OCI-LY3 (cell line): ENCODE measurements around the gene TH.

Experiments used
- H2AFZ ChIP-seq: fragments of 200-600, 300-600 bp; shearing (Covaris generic); 2 replicates; pipeline ENCODE4 v1.6.0; 2014; ENCODE audit warnings: antibody characterized with exemption, low read depth, low read length
- H3K27ac ChIP-seq: fragments of 200-600, 300-600 bp; sonication (generic); 2 replicates; pipeline ENCODE4 v1.5.1; 2014; ENCODE audit warnings: mild to moderate bottlenecking, low read length, moderate library complexity, mixed read lengths
- H3K27me3 ChIP-seq: fragments of 200-600, 300-600 bp; sonication (generic); 2 replicates; pipeline ENCODE4 v1.6.1; 2014; ENCODE audit warnings: low read depth, low read length, mixed read lengths
- H3K36me3 ChIP-seq: fragments of 200-600, 300-600 bp; sonication (generic); replicated peaks from 2 replicates; pipeline ENCODE3; 2014; ENCODE audit warnings: low read depth, low read length, mixed read lengths
- H3K4me1 ChIP-seq: fragments of 300-600, 200-600 bp; sonication (generic); 2 replicates; pipeline ENCODE4 v1.6.1; 2014; ENCODE audit warnings: low read length, mixed read lengths
- H3K4me2 ChIP-seq: fragments of 200-600, 300-600 bp; sonication (generic); 2 replicates; pipeline ENCODE4 v1.6.1; 2014; ENCODE audit warnings: low read length, mixed read lengths
- H3K4me3 ChIP-seq: fragments of 300-600, 200-600 bp; sonication (generic); 2 replicates; pipeline ENCODE4 v1.5.1; 2014; ENCODE audit warnings: antibody characterized with exemption, mild to moderate bottlenecking, low read length, moderate library complexity
- H3K79me2 ChIP-seq: fragments of 300-600, 200-600 bp; shearing (Covaris generic); 2 replicates; pipeline ENCODE4 v1.6.1; 2014; ENCODE audit warnings: mild to moderate bottlenecking, low read length, mixed read lengths
- H3K9ac ChIP-seq: fragments of 300-600, 200-600 bp; shearing (Covaris generic); 2 replicates; pipeline ENCODE4 v1.6.0; 2014; ENCODE audit warnings: mild to moderate bottlenecking, low read length, moderate library complexity
- H3K9me3 ChIP-seq: fragments of 200-600, 300-600 bp; shearing (Covaris generic); 2 replicates; pipeline ENCODE4 v1.6.1; 2014; ENCODE audit warnings: low read length, mixed read lengths; ENCODE audit not compliant: insufficient read depth
- H4K20me1 ChIP-seq: fragments of 200-600, 300-600 bp; sonication (generic); 2 replicates; pipeline ENCODE4 v1.6.1; 2016; ENCODE audit warnings: low read length, mixed read lengths; ENCODE audit not compliant: insufficient read depth
- EZH2phosphoT487 ChIP-seq: fragments of 200-600 bp; shearing (Covaris generic); IDR thresholded peaks from 2 replicates; pipeline ENCODE4 v1.6.1; 2018; ENCODE audit warnings: antibody characterized with exemption, mixed run types, low read depth
- TF ChIP-seq, protein P1 (sequence below): fragments of 200-600, 300-600 bp; sonication (generic); IDR thresholded peaks from 2 replicates; pipeline ENCODE4 v1.5.1; 2014; ENCODE audit warnings: antibody characterized with exemption, low read length, low read depth

Gene TH

DNA sequence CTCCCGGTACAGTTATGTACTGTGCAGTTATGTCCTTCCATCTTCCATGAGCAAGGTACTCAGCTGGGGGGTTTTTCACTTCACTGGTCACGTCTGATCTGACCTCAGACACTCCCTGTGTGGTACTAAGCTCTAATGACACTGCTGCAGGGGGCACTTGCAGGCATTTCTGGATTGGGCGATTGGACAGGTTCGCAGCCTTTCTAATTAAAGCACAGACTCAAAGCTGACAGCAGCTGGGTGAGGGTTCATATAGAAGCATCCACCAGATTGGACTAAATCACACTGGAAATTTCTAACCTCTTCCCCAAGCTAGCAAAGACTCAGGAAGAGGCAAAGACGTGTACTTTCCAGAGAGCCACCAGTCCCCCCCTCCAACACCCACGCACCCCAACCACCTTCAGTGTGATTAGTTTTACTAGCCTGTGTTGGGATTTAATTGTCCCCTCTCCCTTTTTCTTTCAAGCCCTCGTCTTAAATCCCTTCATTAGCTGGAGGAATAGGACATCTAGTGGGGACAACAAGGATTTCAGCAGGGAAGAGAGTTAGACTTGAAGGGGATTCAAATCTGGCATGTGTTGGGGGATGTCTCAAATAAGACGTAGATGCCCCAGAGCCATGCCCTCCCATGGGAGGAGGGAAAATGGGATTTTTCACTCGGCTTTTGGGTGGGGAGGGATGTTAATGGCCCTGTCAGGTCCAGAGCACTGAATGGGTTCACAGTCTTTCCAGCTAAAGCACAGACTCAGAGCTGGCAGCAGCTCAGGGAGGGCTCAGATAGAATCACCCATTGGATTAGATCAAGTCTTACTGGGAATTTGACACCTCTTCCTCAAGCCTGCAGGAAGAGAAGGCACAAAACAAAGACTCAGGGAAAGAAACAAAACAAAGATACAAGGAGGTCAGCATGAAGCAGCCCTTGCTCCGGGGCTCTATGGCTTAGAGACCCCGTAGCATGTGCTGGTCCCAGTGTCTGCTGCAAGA is 21.5 kb downstream of the TH start:
- H3K9ac ChIP-seq = no peak overlapping the region
- no peaks in the 10 kb centered on the region for H3K36me3 ChIP-seq
- H3K27me3 ChIP-seq = peaks cover 58% of the 10 kb centered on the region
- no peak overlapping the region for H3K4me2 ChIP-seq
- H2AFZ ChIP-seq = no peak overlapping the region
- H3K9me3 ChIP-seq = no peaks in the 10 kb centered on the region
- no peaks in the 10 kb centered on the region for H4K20me1 ChIP-seq
- H3K79me2 ChIP-seq = no peaks in the 10 kb centered on the region
- peaks cover 3% of the 10 kb centered on the region; the same call in 1 of the 2 replicates for H3K4me1 ChIP-seq
- no peak overlapping the region for H3K4me3 ChIP-seq
- no peak overlapping the region for H3K27ac ChIP-seq
- no peak for TF ChIP-seq EZH2phosphoT487
- TF ChIP-seq, protein P1, sequence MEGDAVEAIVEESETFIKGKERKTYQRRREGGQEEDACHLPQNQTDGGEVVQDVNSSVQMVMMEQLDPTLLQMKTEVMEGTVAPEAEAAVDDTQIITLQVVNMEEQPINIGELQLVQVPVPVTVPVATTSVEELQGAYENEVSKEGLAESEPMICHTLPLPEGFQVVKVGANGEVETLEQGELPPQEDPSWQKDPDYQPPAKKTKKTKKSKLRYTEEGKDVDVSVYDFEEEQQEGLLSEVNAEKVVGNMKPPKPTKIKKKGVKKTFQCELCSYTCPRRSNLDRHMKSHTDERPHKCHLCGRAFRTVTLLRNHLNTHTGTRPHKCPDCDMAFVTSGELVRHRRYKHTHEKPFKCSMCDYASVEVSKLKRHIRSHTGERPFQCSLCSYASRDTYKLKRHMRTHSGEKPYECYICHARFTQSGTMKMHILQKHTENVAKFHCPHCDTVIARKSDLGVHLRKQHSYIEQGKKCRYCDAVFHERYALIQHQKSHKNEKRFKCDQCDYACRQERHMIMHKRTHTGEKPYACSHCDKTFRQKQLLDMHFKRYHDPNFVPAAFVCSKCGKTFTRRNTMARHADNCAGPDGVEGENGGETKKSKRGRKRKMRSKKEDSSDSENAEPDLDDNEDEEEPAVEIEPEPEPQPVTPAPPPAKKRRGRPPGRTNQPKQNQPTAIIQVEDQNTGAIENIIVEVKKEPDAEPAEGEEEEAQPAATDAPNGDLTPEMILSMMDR = peak; percentile 57

DNA sequence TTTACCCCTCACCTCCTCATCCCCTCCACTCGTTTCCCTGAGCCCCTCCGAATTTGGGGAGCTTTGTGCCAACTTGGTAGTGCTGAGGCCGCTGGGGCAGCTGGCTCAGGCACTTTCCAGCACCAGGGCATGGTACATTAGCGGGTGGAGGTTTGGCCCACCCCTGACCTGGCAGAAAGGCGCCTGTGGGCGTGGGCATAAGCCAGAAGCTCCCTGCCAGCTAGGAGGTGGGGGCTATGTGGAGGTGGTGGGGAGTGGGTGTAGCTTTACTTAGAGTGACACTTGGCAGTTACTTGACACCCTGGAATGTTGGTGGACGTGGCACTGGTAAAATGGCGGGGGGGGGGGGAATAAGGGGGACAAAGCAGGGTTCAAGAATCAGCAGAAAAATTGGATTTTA is 22.2 kb downstream of the TH start:
- H3K27me3 ChIP-seq = peaks cover 65% of the 10 kb centered on the region

DNA sequence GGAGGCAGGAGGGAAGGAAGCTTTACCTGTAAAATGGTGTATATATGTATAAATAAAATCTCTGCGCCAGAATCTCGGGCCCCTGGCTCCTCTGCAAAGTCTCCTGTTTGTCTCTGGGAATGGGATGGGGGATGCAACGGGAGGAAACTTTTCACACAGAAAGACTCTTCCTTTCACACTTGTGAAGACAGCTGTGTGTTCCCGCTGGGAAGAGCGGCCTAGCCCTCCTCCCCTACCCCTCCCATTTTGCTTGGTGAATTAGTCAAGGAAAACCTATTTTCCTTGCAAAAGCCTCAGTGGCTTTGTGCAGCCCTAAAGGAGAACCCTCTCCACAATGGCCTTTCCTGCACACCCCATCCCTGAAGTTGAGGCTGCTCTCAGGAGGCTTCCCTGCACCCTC is 23.0 kb downstream of the TH start:
- Histone ChIP-seq H3K4me3 (no peak overlapping the region), H4K20me1 (no peaks in the 10 kb centered on the region), H3K9me3 (no peaks in the 10 kb centered on the region), H3K27me3 (peaks cover 73% of the 10 kb centered on the region), H3K79me2 (no peaks in the 10 kb centered on the region), H3K36me3 (no peaks in the 10 kb centered on the region), H3K27ac (no peak overlapping the region), H3K4me2 (no peak overlapping the region), H2AFZ (no peak overlapping the region), H3K9ac (no peak overlapping the region), H3K4me1 (peaks cover 17% of the 10 kb centered on the region)
- TF ChIP-seq, protein P1 = no peak
- no peak for TF ChIP-seq EZH2phosphoT487

More for the DNA sequence above, 22.2 kb downstream of the TH start:
- Histone ChIP-seq H4K20me1 (no peaks in the 10 kb centered on the region), H2AFZ (no peak overlapping the region), H3K27ac (no peak overlapping the region), H3K4me1 (peaks cover 8% of the 10 kb centered on the region), H3K4me3 (no peak overlapping the region), H3K9ac (no peak overlapping the region), H3K9me3 (no peaks in the 10 kb centered on the region), H3K79me2 (no peaks in the 10 kb centered on the region), H3K4me2 (no peak overlapping the region), H3K36me3 (no peaks in the 10 kb centered on the region)
- no peak for TF ChIP-seq EZH2phosphoT487
- TF ChIP-seq, protein P1 = no peak

DNA sequence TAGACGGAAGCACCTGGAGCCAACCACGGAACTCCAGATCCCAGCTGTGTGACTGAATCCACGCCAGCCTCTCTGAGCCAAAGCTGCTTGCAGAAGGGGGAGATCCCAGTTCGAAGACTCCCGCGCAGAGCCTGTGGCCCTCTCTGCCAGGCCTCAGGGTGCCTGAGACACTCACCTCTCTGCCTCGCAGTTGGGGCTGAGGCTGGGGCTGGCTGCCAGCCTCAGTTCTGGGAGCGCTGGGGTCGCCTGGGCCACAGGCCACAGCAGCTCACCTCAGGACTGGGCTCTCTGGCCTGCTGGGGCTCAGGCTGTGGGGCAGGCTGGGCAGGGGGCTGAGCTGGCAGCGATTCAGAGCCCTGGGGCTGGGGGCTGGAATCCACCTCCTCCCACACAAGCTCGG is 24.2 kb downstream of the TH start:
- no peaks in the 10 kb centered on the region for H3K36me3 ChIP-seq
- no peak overlapping the region for H3K4me3 ChIP-seq
- peaks cover 77% of the 10 kb centered on the region for H3K27me3 ChIP-seq

More for the DNA sequence above, 24.2 kb downstream of the TH start:
- Histone ChIP-seq H3K4me1 (peaks cover 28% of the 10 kb centered on the region), H3K79me2 (no peaks in the 10 kb centered on the region), H3K27ac (no peak overlapping the region), H3K9ac (no peak overlapping the region), H4K20me1 (no peaks in the 10 kb centered on the region), H2AFZ (no peak overlapping the region), H3K9me3 (no peaks in the 10 kb centered on the region), H3K4me2 (no peak overlapping the region)
- TF ChIP-seq, protein P1 = no peak
- no peak for TF ChIP-seq EZH2phosphoT487
